ENCODE measurements around the gene RTN4RL2. TPM values are rescaled to one million over a fixed set of nuclear protein-coding genes. Genes with fewer than 3 reads are reported as not detected.

Gene RTN4RL2
- total and polyA plus RNA-seq, 5 donors from 2014 or later: 0.11 TPM; not detected in 4

GRCh38 chr11:57460758-57461749 lies 726 bp downstream of the RTN4RL2 start:
- ATAC-seq (ENCODE audit: low read depth in 2 of 2) (no peak), DNase-seq (no peak)
- H3K36me3 Mint-ChIP-seq: no peaks in the 10 kb centered on the region
- H3K27ac Mint-ChIP-seq: no peak overlapping the region
- Histone ChIP-seq H3K9me3 (ENCODE audit: control insufficient read depth in 2 of 2, low read length in 2 of 2) (no peaks in the 10 kb centered on the region), H3K27me3 (ENCODE audit: control insufficient read depth, insufficient read depth, low read length) (peaks cover 10% of the 10 kb centered on the region), H3K36me3 (ENCODE audit: control insufficient read depth, insufficient read depth, low read length) (no peaks in the 10 kb centered on the region), H3K4me1 (ENCODE audit: control insufficient read depth, insufficient read depth, low read length, poor library complexity, severe bottlenecking) (peaks cover 43% of the 10 kb centered on the region), H3K27ac (ENCODE audit: insufficient read depth, low read length, poor library complexity, severe bottlenecking) (no peak overlapping the region), H3K4me3 (ENCODE audit: low read depth, low read length) (no peak overlapping the region)
- H3K9me3 Mint-ChIP-seq: peaks cover 0 to 4% (median 0%) of the 10 kb centered on the region in 7 donors
- peaks cover 5 to 34% (median 20%) of the 10 kb centered on the region in 4 donors for H3K4me1 Mint-ChIP-seq
- H3K4me3 Mint-ChIP-seq: peak overlapping the region in 2 of 4 donors; percentile 49 to 64
- peaks cover 61% of the 10 kb centered on the region for H3K27me3 Mint-ChIP-seq

GRCh38 chr11:57461841-57462489 lies 1.6 kb downstream of the RTN4RL2 start:
- H3K4me3 Mint-ChIP-seq: peak overlapping the region in 2 of 4 donors; percentile 49 to 64

DNA sequence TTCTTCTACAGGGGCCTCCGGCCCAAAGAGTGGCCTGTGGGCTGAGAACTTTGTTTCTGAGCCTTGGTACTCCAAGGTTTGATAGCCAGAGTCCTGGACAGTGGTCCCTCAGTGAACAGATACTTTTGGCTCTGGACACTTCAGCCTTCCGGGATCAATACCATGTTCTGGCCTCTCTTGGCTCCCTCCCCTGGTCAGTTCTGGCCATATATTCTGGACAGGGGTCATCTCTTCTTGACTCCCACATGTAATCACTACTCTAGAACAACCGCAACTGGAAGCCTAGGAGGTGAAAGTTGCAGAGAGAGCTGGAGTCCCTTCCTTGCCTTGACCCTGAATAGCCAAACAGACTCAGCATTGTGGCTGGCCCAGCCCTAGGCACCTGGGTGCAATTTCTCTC lies 2.3 kb downstream of the RTN4RL2 start:
- Mint-ChIP-seq H3K27me3 (peaks cover 53% of the 10 kb centered on the region), H3K4me1 (peaks cover 5 to 25% (median 17%) of the 10 kb centered on the region in 4 donors), H3K9me3 (peaks cover 0 to 4% (median 0%) of the 10 kb centered on the region in 7 donors), H3K36me3 (no peaks in the 10 kb centered on the region), H3K4me3 (peak overlapping the region in 2 of 4 donors; percentile 33 to 43), H3K27ac (no peak overlapping the region)
- Histone ChIP-seq H3K9me3 (ENCODE audit: control insufficient read depth in 2 of 2, low read length in 2 of 2) (no peaks in the 10 kb centered on the region), H3K36me3 (ENCODE audit: control insufficient read depth, insufficient read depth, low read length) (no peaks in the 10 kb centered on the region), H3K27ac (ENCODE audit: insufficient read depth, low read length, poor library complexity, severe bottlenecking) (no peak overlapping the region), H3K4me3 (ENCODE audit: low read depth, low read length) (no peak overlapping the region), H3K4me1 (ENCODE audit: control insufficient read depth, insufficient read depth, low read length, poor library complexity, severe bottlenecking) (peaks cover 35% of the 10 kb centered on the region), H3K27me3 (ENCODE audit: control insufficient read depth, insufficient read depth, low read length) (peaks cover 8% of the 10 kb centered on the region)
- DNase-seq: no peak
- no peak for ATAC-seq (ENCODE audit: low read depth in 2 of 2)

More at GRCh38 chr11:57461841-57462489, 1.6 kb downstream of the RTN4RL2 start:
- H3K27me3 ChIP-seq (ENCODE audit: control insufficient read depth, insufficient read depth, low read length): peaks cover 10% of the 10 kb centered on the region
- ATAC-seq (ENCODE audit: low read depth in 2 of 2): no peak
- no peaks in the 10 kb centered on the region for H3K9me3 ChIP-seq (ENCODE audit: control insufficient read depth in 2 of 2, low read length in 2 of 2)
- Mint-ChIP-seq H3K36me3 (no peaks in the 10 kb centered on the region), H3K4me1 (peaks cover 5 to 32% (median 20%) of the 10 kb centered on the region in 4 donors), H3K9me3 (peaks cover 0 to 4% (median 0%) of the 10 kb centered on the region in 7 donors), H3K27me3 (peaks cover 57% of the 10 kb centered on the region), H3K27ac (no peak overlapping the region)
- no peak for DNase-seq
- H3K4me3 ChIP-seq (ENCODE audit: low read depth, low read length): no peak overlapping the region
- H3K27ac ChIP-seq (ENCODE audit: insufficient read depth, low read length, poor library complexity, severe bottlenecking): no peak overlapping the region
- no peaks in the 10 kb centered on the region for H3K36me3 ChIP-seq (ENCODE audit: control insufficient read depth, insufficient read depth, low read length)
- peaks cover 42% of the 10 kb centered on the region for H3K4me1 ChIP-seq (ENCODE audit: control insufficient read depth, insufficient read depth, low read length, poor library complexity, severe bottlenecking)

- DNase-seq: no peak
- no peaks in the 10 kb centered on the region for H3K36me3 ChIP-seq (ENCODE audit: control insufficient read depth, insufficient read depth, low read length)
- peaks cover 1% of the 10 kb centered on the region for H3K27me3 ChIP-seq (ENCODE audit: control insufficient read depth, insufficient read depth, low read length)
- H3K27ac ChIP-seq (ENCODE audit: insufficient read depth, low read length, poor library complexity, severe bottlenecking): no peak overlapping the region
- no peak overlapping the region for H3K4me3 Mint-ChIP-seq
- H3K9me3 ChIP-seq (ENCODE audit: control insufficient read depth in 2 of 2, low read length in 2 of 2): no peaks in the 10 kb centered on the region
- H3K9me3 Mint-ChIP-seq: peaks cover 0 to 4% (median 0%) of the 10 kb centered on the region in 7 donors
- peaks cover 45% of the 10 kb centered on the region for H3K27me3 Mint-ChIP-seq
- peak overlapping the region in 1 of 3 donors; percentile 25 for H3K27ac Mint-ChIP-seq
- H3K4me1 ChIP-seq (ENCODE audit: control insufficient read depth, insufficient read depth, low read length, poor library complexity, severe bottlenecking): peaks cover 22% of the 10 kb centered on the region
- no peaks in the 10 kb centered on the region for H3K36me3 Mint-ChIP-seq
- no peak overlapping the region for H3K4me3 ChIP-seq (ENCODE audit: low read depth, low read length)
- ATAC-seq (ENCODE audit: low read depth in 2 of 2): no peak
- H3K4me1 Mint-ChIP-seq: peaks cover 3 to 18% (median 11%) of the 10 kb centered on the region in 4 donors
Observed at GRCh38 chr11:57463671-57464538, 3.6 kb downstream of the RTN4RL2 start.

DNA sequence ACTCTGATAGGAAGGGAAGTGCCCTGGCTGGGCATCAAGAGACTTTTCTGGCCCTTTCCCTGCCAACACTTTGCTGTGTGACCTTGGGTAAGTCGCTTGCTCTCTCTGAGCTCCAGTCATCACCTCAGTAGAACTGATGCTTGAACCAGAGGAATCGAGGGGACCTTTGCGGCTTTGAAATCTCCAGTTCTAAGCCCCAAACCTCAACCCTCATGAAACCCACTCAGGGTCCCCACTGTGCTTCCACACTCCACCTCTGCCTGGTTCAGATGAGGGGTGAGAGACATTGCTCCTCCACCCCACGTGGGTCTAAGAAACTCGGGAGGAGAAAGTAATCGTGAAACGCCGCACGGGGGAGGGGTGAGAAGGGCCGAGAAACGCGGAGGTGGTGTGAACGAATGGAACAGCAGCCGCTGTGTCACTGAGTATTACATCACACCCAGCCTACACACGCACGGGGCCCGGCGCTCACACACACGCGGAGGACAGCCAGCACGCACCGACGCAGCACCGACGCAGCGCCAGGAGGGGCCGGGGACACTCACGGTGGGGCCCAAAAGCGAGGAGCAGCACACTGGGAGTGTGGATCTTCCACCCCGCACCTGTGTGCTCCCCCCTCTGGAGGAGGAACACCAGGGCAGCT lies 4.3 kb downstream of the RTN4RL2 start:
- Mint-ChIP-seq H3K27me3 (peaks cover 37% of the 10 kb centered on the region), H3K4me1 (peaks cover 0 to 11% (median 7%) of the 10 kb centered on the region in 4 donors), H3K4me3 (no peak overlapping the region), H3K9me3 (peaks cover 0 to 4% (median 0%) of the 10 kb centered on the region in 7 donors), H3K27ac (no peak overlapping the region), H3K36me3 (no peaks in the 10 kb centered on the region)
- no peak for DNase-seq
- H3K4me1 ChIP-seq (ENCODE audit: control insufficient read depth, insufficient read depth, low read length, poor library complexity, severe bottlenecking): peaks cover 15% of the 10 kb centered on the region
- H3K9me3 ChIP-seq (ENCODE audit: control insufficient read depth in 2 of 2, low read length in 2 of 2): no peaks in the 10 kb centered on the region
- H3K4me3 ChIP-seq (ENCODE audit: low read depth, low read length): no peak overlapping the region
- H3K27me3 ChIP-seq (ENCODE audit: control insufficient read depth, insufficient read depth, low read length): no peaks in the 10 kb centered on the region
- H3K36me3 ChIP-seq (ENCODE audit: control insufficient read depth, insufficient read depth, low read length): no peaks in the 10 kb centered on the region
- H3K27ac ChIP-seq (ENCODE audit: insufficient read depth, low read length, poor library complexity, severe bottlenecking): no peak overlapping the region
- ATAC-seq (ENCODE audit: low read depth in 2 of 2): no peak

DNA sequence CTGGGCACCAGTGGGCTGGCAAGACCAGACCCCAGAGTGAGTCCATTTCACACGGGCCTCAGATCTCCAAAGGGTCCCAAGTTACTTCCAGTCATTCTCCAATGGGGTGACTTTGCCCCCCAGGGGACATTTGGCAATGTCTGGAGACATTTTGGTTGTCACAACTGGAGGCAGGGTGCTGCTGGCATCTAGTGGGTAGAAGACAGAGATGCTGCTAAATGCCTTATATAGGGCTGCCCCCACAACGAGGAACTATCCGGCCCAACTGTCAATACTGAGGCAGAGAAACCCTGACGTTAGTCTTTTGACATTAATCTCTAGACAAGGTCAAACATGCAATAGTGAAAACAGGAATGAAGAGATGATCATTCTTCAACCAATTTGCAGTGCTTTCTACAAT lies 6.4 kb downstream of the RTN4RL2 start:
- peaks cover 0 to 3% (median 2%) of the 10 kb centered on the region in 4 donors for H3K4me1 Mint-ChIP-seq
- DNase-seq: no peak
- no peaks in the 10 kb centered on the region for H3K36me3 Mint-ChIP-seq
- Histone ChIP-seq H3K27ac (ENCODE audit: insufficient read depth, low read length, poor library complexity, severe bottlenecking) (no peak overlapping the region), H3K9me3 (ENCODE audit: control insufficient read depth in 2 of 2, low read length in 2 of 2) (no peaks in the 10 kb centered on the region), H3K4me3 (ENCODE audit: low read depth, low read length) (no peak overlapping the region), H3K36me3 (ENCODE audit: control insufficient read depth, insufficient read depth, low read length) (no peaks in the 10 kb centered on the region), H3K27me3 (ENCODE audit: control insufficient read depth, insufficient read depth, low read length) (no peaks in the 10 kb centered on the region), H3K4me1 (ENCODE audit: control insufficient read depth, insufficient read depth, low read length, poor library complexity, severe bottlenecking) (no peaks in the 10 kb centered on the region)
- H3K27me3 Mint-ChIP-seq: peaks cover 32% of the 10 kb centered on the region
- no peak for ATAC-seq (ENCODE audit: low read depth in 2 of 2)
- H3K4me3 Mint-ChIP-seq: no peak overlapping the region
- H3K27ac Mint-ChIP-seq: no peak overlapping the region
- H3K9me3 Mint-ChIP-seq: peaks cover 0 to 2% (median 0%) of the 10 kb centered on the region in 7 donors
